ENCODE measurements around the gene LRRIQ3. TPM values are rescaled to one million over a fixed set of nuclear protein-coding genes. Genes with fewer than 3 reads are reported as not detected.
"Not testable (repeated sequence)": the region's sequence is repeated elsewhere in the genome, so short reads cannot be mapped to it uniquely, and the experiment has no call there.

The LRRIQ3 gene
- total RNA-seq, 1 donor from 2014 or later = 0.31 TPM

- H3K27ac Mint-ChIP-seq = no peak overlapping the region
- intact Hi-C loops (cut with micrococcal nuclease) = loop anchor here (10.0 kb wide), 1 partner anchor 1911 kb away; the partner anchor contains the start of gene NEGR1
- no peak overlapping the region for H3K4me3 Mint-ChIP-seq
- H3K4me1 Mint-ChIP-seq (ENCODE audit: low read depth) = peaks cover 16% of the 10 kb centered on the region
- H3K9me3 Mint-ChIP-seq = no peaks in the 10 kb centered on the region
- no peak for DNase-seq (ENCODE audit: low spot score)
- no peaks in the 10 kb centered on the region for H3K27me3 Mint-ChIP-seq (ENCODE audit: insufficient read depth)
- H3K36me3 Mint-ChIP-seq (ENCODE audit: low read depth) = peaks cover 2% of the 10 kb centered on the region
Observed at GRCh38 chr1:74195339-74195738, 2.6 kb downstream of the LRRIQ3 start.

- intact Hi-C loops (cut with micrococcal nuclease) = loop anchor here (10.0 kb wide), 1 partner anchor 1909 kb away; the partner anchor contains the start of gene NEGR1
- H3K36me3 Mint-ChIP-seq (ENCODE audit: low read depth) = peaks cover 2% of the 10 kb centered on the region
- DNase-seq (ENCODE audit: low spot score) = no peak
- no peaks in the 10 kb centered on the region for H3K9me3 Mint-ChIP-seq
- no peak overlapping the region for H3K27ac Mint-ChIP-seq
- no peak overlapping the region for H3K4me3 Mint-ChIP-seq
- H3K27me3 Mint-ChIP-seq (ENCODE audit: insufficient read depth) = peaks cover 1% of the 10 kb centered on the region
- peaks cover 8% of the 10 kb centered on the region for H3K4me1 Mint-ChIP-seq (ENCODE audit: low read depth)
Observed at GRCh38 chr1:74193908-74194307, 4.1 kb downstream of the LRRIQ3 start.

- H3K4me1 Mint-ChIP-seq (ENCODE audit: low read depth) = no peaks in the 10 kb centered on the region
- intact Hi-C loops (cut with micrococcal nuclease) = no loop called here
- DNase-seq (ENCODE audit: low spot score) = no peak
- no peaks in the 10 kb centered on the region for H3K9me3 Mint-ChIP-seq
- no peak overlapping the region for H3K4me3 Mint-ChIP-seq
- no peak overlapping the region for H3K27ac Mint-ChIP-seq
- H3K27me3 Mint-ChIP-seq (ENCODE audit: insufficient read depth) = no peaks in the 10 kb centered on the region
- no peaks in the 10 kb centered on the region for H3K36me3 Mint-ChIP-seq (ENCODE audit: low read depth)
Observed at GRCh38 chr1:74180490-74180889, 17.5 kb downstream of the LRRIQ3 start.

GRCh38 chr1:74174423-74174822 lies 23.6 kb downstream of the LRRIQ3 start:
- not testable (repeated sequence) for H3K9me3 Mint-ChIP-seq

GRCh38 chr1:74162333-74162732 lies 35.6 kb downstream of the LRRIQ3 start:
- Mint-ChIP-seq H3K4me1 (ENCODE audit: low read depth) (no peaks in the 10 kb centered on the region), H3K9me3 (no peaks in the 10 kb centered on the region), H3K27me3 (ENCODE audit: insufficient read depth) (no peaks in the 10 kb centered on the region), H3K36me3 (ENCODE audit: low read depth) (no peaks in the 10 kb centered on the region), H3K27ac (no peak overlapping the region), H3K4me3 (no peak overlapping the region)
- intact Hi-C loops (cut with micrococcal nuclease) = no loop called here
- no peak for DNase-seq (ENCODE audit: low spot score)

More at GRCh38 chr1:74174423-74174822, 23.6 kb downstream of the LRRIQ3 start:
- H3K4me1 Mint-ChIP-seq (ENCODE audit: low read depth); H3K27ac Mint-ChIP-seq; H3K36me3 Mint-ChIP-seq (ENCODE audit: low read depth); H3K27me3 Mint-ChIP-seq (ENCODE audit: insufficient read depth); intact Hi-C loops (cut with micrococcal nuclease); H3K4me3 Mint-ChIP-seq; DNase-seq (ENCODE audit: low spot score): not testable (repeated sequence)

- H3K4me3 Mint-ChIP-seq = no peak overlapping the region
- no peaks in the 10 kb centered on the region for H3K9me3 Mint-ChIP-seq
- no peak for DNase-seq (ENCODE audit: low spot score)
- H3K36me3 Mint-ChIP-seq (ENCODE audit: low read depth) = no peaks in the 10 kb centered on the region
- H3K27me3 Mint-ChIP-seq (ENCODE audit: insufficient read depth) = no peaks in the 10 kb centered on the region
- no peak overlapping the region for H3K27ac Mint-ChIP-seq
- intact Hi-C loops (cut with micrococcal nuclease) = no loop called here
- H3K4me1 Mint-ChIP-seq (ENCODE audit: low read depth) = no peaks in the 10 kb centered on the region
Observed at GRCh38 chr1:74161497-74161896, 36.5 kb downstream of the LRRIQ3 start.

GRCh38 chr1:74160046-74160445 lies 37.9 kb downstream of the LRRIQ3 start:
- Mint-ChIP-seq H3K36me3 (ENCODE audit: low read depth) (no peaks in the 10 kb centered on the region), H3K4me1 (ENCODE audit: low read depth) (no peaks in the 10 kb centered on the region), H3K27ac (no peak overlapping the region), H3K9me3 (no peaks in the 10 kb centered on the region), H3K4me3 (no peak overlapping the region), H3K27me3 (ENCODE audit: insufficient read depth) (no peaks in the 10 kb centered on the region)
- intact Hi-C loops (cut with micrococcal nuclease) = no loop called here
- DNase-seq (ENCODE audit: low spot score) = no peak

- H3K27ac Mint-ChIP-seq = no peak overlapping the region
- DNase-seq (ENCODE audit: low spot score) = no peak
- no peaks in the 10 kb centered on the region for H3K9me3 Mint-ChIP-seq
- no peaks in the 10 kb centered on the region for H3K27me3 Mint-ChIP-seq (ENCODE audit: insufficient read depth)
- H3K4me1 Mint-ChIP-seq (ENCODE audit: low read depth) = no peaks in the 10 kb centered on the region
- no peaks in the 10 kb centered on the region for H3K36me3 Mint-ChIP-seq (ENCODE audit: low read depth)
- no peak overlapping the region for H3K4me3 Mint-ChIP-seq
- intact Hi-C loops (cut with micrococcal nuclease) = no loop called here
Observed at GRCh38 chr1:74145086-74145485, 52.9 kb downstream of the LRRIQ3 start.

GRCh38 chr1:74117370-74117769 lies 80.6 kb downstream of the LRRIQ3 start:
- H3K36me3 Mint-ChIP-seq (ENCODE audit: low read depth); H3K4me3 Mint-ChIP-seq; H3K27me3 Mint-ChIP-seq (ENCODE audit: insufficient read depth); H3K9me3 Mint-ChIP-seq; H3K4me1 Mint-ChIP-seq (ENCODE audit: low read depth); H3K27ac Mint-ChIP-seq; intact Hi-C loops (cut with micrococcal nuclease); DNase-seq (ENCODE audit: low spot score): not testable (repeated sequence)

- Mint-ChIP-seq H3K27me3 (ENCODE audit: insufficient read depth) (peaks cover 2% of the 10 kb centered on the region), H3K4me3 (no peak overlapping the region), H3K27ac (no peak overlapping the region), H3K4me1 (ENCODE audit: low read depth) (no peaks in the 10 kb centered on the region), H3K36me3 (ENCODE audit: low read depth) (no peaks in the 10 kb centered on the region), H3K9me3 (no peaks in the 10 kb centered on the region)
- intact Hi-C loops (cut with micrococcal nuclease) = no loop called here
- DNase-seq (ENCODE audit: low spot score) = no peak
Observed at GRCh38 chr1:74113333-74113732, 84.6 kb downstream of the LRRIQ3 start.

GRCh38 chr1:74107394-74107793 lies 90.6 kb downstream of the LRRIQ3 start:
- Mint-ChIP-seq H3K27ac (no peak overlapping the region), H3K4me1 (ENCODE audit: low read depth) (no peaks in the 10 kb centered on the region), H3K36me3 (ENCODE audit: low read depth) (no peaks in the 10 kb centered on the region), H3K27me3 (ENCODE audit: insufficient read depth) (no peaks in the 10 kb centered on the region), H3K4me3 (no peak overlapping the region), H3K9me3 (no peaks in the 10 kb centered on the region)
- intact Hi-C loops (cut with micrococcal nuclease) = no loop called here
- no peak for DNase-seq (ENCODE audit: low spot score)

- no peaks in the 10 kb centered on the region for H3K36me3 Mint-ChIP-seq (ENCODE audit: low read depth)
- no peak overlapping the region for H3K4me3 Mint-ChIP-seq
- peaks cover 6% of the 10 kb centered on the region for H3K9me3 Mint-ChIP-seq
- no peak for DNase-seq (ENCODE audit: low spot score)
- H3K27ac Mint-ChIP-seq = no peak overlapping the region
- H3K27me3 Mint-ChIP-seq (ENCODE audit: insufficient read depth) = no peaks in the 10 kb centered on the region
- intact Hi-C loops (cut with micrococcal nuclease) = no loop called here
- no peaks in the 10 kb centered on the region for H3K4me1 Mint-ChIP-seq (ENCODE audit: low read depth)
Observed at GRCh38 chr1:74091371-74091770, 106.6 kb downstream of the LRRIQ3 start.

GRCh38 chr1:74083128-74083527 lies 114.8 kb downstream of the LRRIQ3 start:
- H3K4me3 Mint-ChIP-seq = no peak overlapping the region
- H3K27me3 Mint-ChIP-seq (ENCODE audit: insufficient read depth) = no peaks in the 10 kb centered on the region
- H3K4me1 Mint-ChIP-seq (ENCODE audit: low read depth) = no peaks in the 10 kb centered on the region
- intact Hi-C loops (cut with micrococcal nuclease) = no loop called here
- H3K27ac Mint-ChIP-seq = no peak overlapping the region
- no peak for DNase-seq (ENCODE audit: low spot score)
- no peaks in the 10 kb centered on the region for H3K9me3 Mint-ChIP-seq
- H3K36me3 Mint-ChIP-seq (ENCODE audit: low read depth) = no peaks in the 10 kb centered on the region

- Mint-ChIP-seq H3K27me3 (ENCODE audit: insufficient read depth) (no peaks in the 10 kb centered on the region), H3K4me3 (no peak overlapping the region), H3K4me1 (ENCODE audit: low read depth) (no peaks in the 10 kb centered on the region), H3K27ac (no peak overlapping the region), H3K36me3 (ENCODE audit: low read depth) (no peaks in the 10 kb centered on the region), H3K9me3 (peaks cover 5% of the 10 kb centered on the region)
- intact Hi-C loops (cut with micrococcal nuclease) = no loop called here
- no peak for DNase-seq (ENCODE audit: low spot score)
Observed at GRCh38 chr1:74065081-74065480, 132.9 kb downstream of the LRRIQ3 start.

Measured in activated T-helper 1 cell treated with anti-CD3 and anti-CD28 coated beads, Interleukin-12 subunit alpha, Interleukin-12 subunit beta, Interleukin-2, Interleukin-4 antibody, amounts not matched to agents 30 ng/mL and 10 ng/mL and 1 ng/mL, durations not matched to agents 14 hours and 24 hours and 36 hours (primary cell).